HEK293T (cell line): ENCODE measurements around the gene EPHB4.

Source experiments
- FOXA1 ChIP-seq: fragments of 450-650 bp; IDR thresholded peaks from 2 replicates; pipeline ENCODE4 v1.6.1; 2016; ENCODE audit warnings: mild to moderate bottlenecking
- FOXK2 ChIP-seq: fragments of 450-650 bp; IDR thresholded peaks from 2 replicates; pipeline ENCODE4 v1.6.1; 2016; ENCODE audit warnings: mild to moderate bottlenecking
- FOXM1 ChIP-seq: fragments of 450-650 bp; IDR thresholded peaks from 2 replicates; pipeline ENCODE4 v1.6.1; 2017; ENCODE audit warnings: mild to moderate bottlenecking, borderline replicate concordance
- HDGF ChIP-seq: fragments of 450-650 bp; IDR thresholded peaks from 2 replicates; pipeline ENCODE4 v1.6.1; 2017; ENCODE audit warnings: antibody characterized with exemption, borderline replicate concordance
- L3MBTL2 ChIP-seq: fragments of 450-650 bp; conservative IDR thresholded peaks from 2 replicates; pipeline ENCODE4 v1.6.1; 2016; ENCODE audit warnings: mild to moderate bottlenecking
- SP1 ChIP-seq: fragments of 450-650 bp; IDR thresholded peaks from 2 replicates; pipeline ENCODE4 v1.6.1; 2017
- SUZ12 ChIP-seq: fragments of 450-650 bp; IDR thresholded peaks from 2 replicates; pipeline ENCODE4 v1.6.1; 2016; ENCODE audit warnings: mild to moderate bottlenecking
- ZNF384 ChIP-seq: fragments of 450-650 bp; IDR thresholded peaks from 2 replicates; pipeline ENCODE4 v1.6.1; 2016
- TF ChIP-seq, protein P1 (sequence below): fragments of 450-650 bp; IDR thresholded peaks from 2 replicates; pipeline ENCODE4 v1.6.1; 2016

DNA sequence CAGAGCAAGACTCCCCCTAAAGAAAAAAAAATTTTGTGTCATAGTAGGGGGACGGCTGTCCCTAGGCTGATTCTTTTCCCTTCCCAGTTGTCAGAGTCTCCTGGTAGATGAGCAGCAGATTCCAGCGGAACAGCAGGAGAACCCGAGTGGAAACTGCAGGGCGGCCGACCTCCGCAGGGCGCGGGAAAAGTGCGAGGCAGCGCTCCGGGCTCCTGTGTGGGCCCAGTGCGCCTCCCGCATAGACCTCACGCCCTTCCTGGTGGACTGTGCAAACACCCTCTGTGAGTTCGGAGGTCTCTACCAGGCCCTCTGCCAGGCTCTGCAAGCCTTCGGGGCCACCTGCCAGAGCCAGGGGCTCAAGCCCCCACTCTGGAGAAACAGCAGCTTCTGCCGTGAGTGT, 48.0 kb downstream of the EPHB4 start:
- TF ChIP-seq L3MBTL2 (no peak), FOXK2 (no peak), HDGF (no peak), FOXM1 (no peak), FOXA1 (no peak), ZNF384 (no peak), SUZ12 (no peak), SP1 (no peak)
- TF ChIP-seq, protein P1, sequence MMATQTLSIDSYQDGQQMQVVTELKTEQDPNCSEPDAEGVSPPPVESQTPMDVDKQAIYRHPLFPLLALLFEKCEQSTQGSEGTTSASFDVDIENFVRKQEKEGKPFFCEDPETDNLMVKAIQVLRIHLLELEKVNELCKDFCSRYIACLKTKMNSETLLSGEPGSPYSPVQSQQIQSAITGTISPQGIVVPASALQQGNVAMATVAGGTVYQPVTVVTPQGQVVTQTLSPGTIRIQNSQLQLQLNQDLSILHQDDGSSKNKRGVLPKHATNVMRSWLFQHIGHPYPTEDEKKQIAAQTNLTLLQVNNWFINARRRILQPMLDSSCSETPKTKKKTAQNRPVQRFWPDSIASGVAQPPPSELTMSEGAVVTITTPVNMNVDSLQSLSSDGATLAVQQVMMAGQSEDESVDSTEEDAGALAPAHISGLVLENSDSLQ, result no peak
